ENCODE data around the gene RNF114.
"Not testable (repeated sequence)": the region's sequence is repeated elsewhere in the genome, so short reads cannot be mapped to it uniquely, and the experiment has no call there.

Gene RNF114

GRCh38 chr20:49985617-49986016 is 49.4 kb downstream of the RNF114 start:
- DNase-seq (ENCODE audit: low read depth) = no peak

- DNase-seq (ENCODE audit: low read depth) = no peak
Measured at GRCh38 chr20:49986049-49986448, 49.9 kb downstream of the RNF114 start.

GRCh38 chr20:49987015-49987867 is 51.0 kb downstream of the RNF114 start:
- no peak for DNase-seq (ENCODE audit: low read depth)

GRCh38 chr20:49987868-49988690 is 51.9 kb downstream of the RNF114 start:
- DNase-seq (ENCODE audit: low read depth) = no peak

GRCh38 chr20:49989234-49990065 is 53.3 kb downstream of the RNF114 start:
- DNase-seq (ENCODE audit: low read depth) = no peak

GRCh38 chr20:49990271-49990720 is 54.1 kb downstream of the RNF114 start:
- DNase-seq (ENCODE audit: low read depth) = no peak

GRCh38 chr20:49993301-49993751 is 57.1 kb downstream of the RNF114 start:
- no peak for DNase-seq (ENCODE audit: low read depth)

- no peak for DNase-seq (ENCODE audit: low read depth)
Measured at GRCh38 chr20:49995586-49995985, 59.4 kb downstream of the RNF114 start.

GRCh38 chr20:49998478-49999188 is 62.4 kb downstream of the RNF114 start:
- not testable (repeated sequence) for DNase-seq (ENCODE audit: low read depth)

- no peak for DNase-seq (ENCODE audit: low read depth)
Measured at GRCh38 chr20:49999329-49999728, 63.1 kb downstream of the RNF114 start.

- not testable (repeated sequence) for DNase-seq (ENCODE audit: low read depth)
Measured at GRCh38 chr20:50000548-50001222, 64.5 kb downstream of the RNF114 start.

- DNase-seq (ENCODE audit: low read depth) = no peak
Measured at GRCh38 chr20:50001784-50002311, 65.7 kb downstream of the RNF114 start.

- no peak for DNase-seq (ENCODE audit: low read depth)
Measured at GRCh38 chr20:50003253-50003656, 67.1 kb downstream of the RNF114 start.

All from stimulated activated CD8-positive, alpha-beta memory T cell treated with anti-CD3 and anti-CD28 coated beads, Interleukin-15, amount 100 ng/mL, for 24 hours (primary cell).